T-cell (primary cell): ENCODE results near the gene LRRC4C. TPM values are rescaled to one million over a fixed set of nuclear protein-coding genes. Genes with fewer than 3 reads are reported as not detected.

ENCODE experiments used
- ATAC-seq, 4 experiments: fragments of 200-7000 bp in 3 of 4; fragments of 150-1000 bp in 1 of 4; cut with Tn5 transposase; replicated peaks in 1 of 4; 1 replicate in 3 of 4; 2 replicates in 1 of 4; pipeline ENCODE4 v1.10.0; 2021; ENCODE audit warnings: moderate library complexity in 3 of 4, mild to moderate bottlenecking in 2 of 4, moderate number of reproducible peaks in 1 of 4
- CTCF ChIA-PET, 2 donors: fragments of 300-600 bp; sonication (Branson Sonifier 250); formaldehyde crosslinking; loops; one replicate each; lab custom pipeline; 2022; ENCODE audit warnings: antibody characterized with exemption in 2 of 2; lab: Charles Lee
- POLR2A ChIA-PET, 2 donors: fragments of 300-600 bp; sonication (Branson Sonifier 250); formaldehyde crosslinking; loops; one replicate each; lab custom pipeline; 2022; ENCODE audit warnings: antibody characterized with exemption in 2 of 2; lab: Charles Lee
- DNase-seq, 35 experiments: peaks; one replicate each; pipeline versions ENCODE4 v3.0.0 to v3.0.0-alpha.2; 2013 to 2023
- H3K27ac ChIP-seq: one replicate; pipeline ENCODE4 v1.5.1; 2013; ENCODE audit warnings: low read length
- H3K27me3 ChIP-seq, 2 experiments: replicated peaks in 1 of 2; 1 replicate in 1 of 2; 2 replicates in 1 of 2; pipeline versions ENCODE4 v1.6.1 to v1.7.0; 2013; ENCODE audit warnings: low read length in 1 of 2, mixed read lengths in 1 of 2; ENCODE audit not compliant: control insufficient read depth in 2 of 2, insufficient read depth in 2 of 2; ENCODE audit errors: extremely low read depth in 1 of 2
- H3K36me3 ChIP-seq, 2 donors: 1 replicate in 1 of 2; 2 replicates in 1 of 2; pipeline versions ENCODE4 v1.6.1 to v1.7.0; 2013; ENCODE audit warnings: low read length in 1 of 2; ENCODE audit not compliant: control insufficient read depth in 2 of 2, insufficient read depth in 1 of 2; ENCODE audit errors: extremely low read depth in 1 of 2
- H3K4me1 ChIP-seq, 2 experiments: 1 replicate in 1 of 2; 2 replicates in 1 of 2; pipeline versions ENCODE4 v1.6.1 to v1.7.0; 2013; ENCODE audit warnings: low read length in 2 of 2, mixed read lengths in 1 of 2; ENCODE audit not compliant: insufficient read depth in 2 of 2, control insufficient read depth in 1 of 2; ENCODE audit errors: extremely low read depth in 1 of 2
- H3K4me3 ChIP-seq, 2 donors: 1 replicate in 1 of 2; 2 replicates in 1 of 2; pipeline versions ENCODE4 v1.5.1 to v1.7.0; 2013; ENCODE audit warnings: mild to moderate bottlenecking in 2 of 2, low read length in 1 of 2, moderate library complexity in 1 of 2; ENCODE audit not compliant: control insufficient read depth in 1 of 2; ENCODE audit errors: extremely low read depth in 1 of 2
- H3K9me3 ChIP-seq: 2 replicates; pipeline ENCODE4 v1.7.0; 2013
- H3K27ac Mint-ChIP-seq, 2 donors: one replicate each; pipeline ENCODE4 v1.8.0; 2020 to 2021; ENCODE audit warnings: mild to moderate bottlenecking in 2 of 2, mixed read lengths in 2 of 2
- H3K27me3 Mint-ChIP-seq, 2 donors: one replicate each; pipeline ENCODE4 v1.8.0; 2021 to 2022; ENCODE audit warnings: mixed read lengths in 2 of 2
- H3K36me3 Mint-ChIP-seq: one replicate; pipeline ENCODE4 v1.8.0; 2021; ENCODE audit warnings: mixed read lengths
- H3K4me1 Mint-ChIP-seq, 3 donors: one replicate each; pipeline ENCODE4 v1.8.0; 2020 to 2022; ENCODE audit warnings: mixed read lengths in 3 of 3, mild to moderate bottlenecking in 1 of 3
- H3K4me3 Mint-ChIP-seq, 3 donors: one replicate each; pipeline ENCODE4 v1.8.0; 2020 to 2022; ENCODE audit warnings: mild to moderate bottlenecking in 3 of 3, mixed read lengths in 3 of 3, moderate library complexity in 3 of 3
- H3K9me3 Mint-ChIP-seq, 3 donors: one replicate each; pipeline ENCODE4 v1.8.0; 2020 to 2022; ENCODE audit warnings: mixed read lengths in 3 of 3
- WGBS: methylation state at CpG from one replicate; pipeline ENCODE4 v1.1.5; 2013; ENCODE audit warnings: missing lambda C conversion rate; ENCODE audit not compliant: insufficient coverage; 5-methylcytosine and 5-hydroxymethylcytosine counted together
- total RNA-seq, 35 experiments: library from RNA in 6 of 35; stranded (reverse) in 6 of 35; fragments of 120-200 nt in 1 of 35; gene quantifications; one replicate each; pipeline versions ENCODE4 v1.2.1 to v1.2.4 and lab custom pipeline; 2013 to 2026

The LRRC4C gene
- total RNA-seq, 5 donors from 2014 or later (not counting 1 experiment from before 2014, with no cell fraction given), result not detected

- H3K4me3 Mint-ChIP-seq, result no peak overlapping the region
- peaks cover 20 to 31% (median 23%) of the 10 kb centered on the region in 3 donors for H3K9me3 Mint-ChIP-seq
Measured at GRCh38 chr11:41246399-41246745, 213.1 kb downstream of the LRRC4C start.

DNA sequence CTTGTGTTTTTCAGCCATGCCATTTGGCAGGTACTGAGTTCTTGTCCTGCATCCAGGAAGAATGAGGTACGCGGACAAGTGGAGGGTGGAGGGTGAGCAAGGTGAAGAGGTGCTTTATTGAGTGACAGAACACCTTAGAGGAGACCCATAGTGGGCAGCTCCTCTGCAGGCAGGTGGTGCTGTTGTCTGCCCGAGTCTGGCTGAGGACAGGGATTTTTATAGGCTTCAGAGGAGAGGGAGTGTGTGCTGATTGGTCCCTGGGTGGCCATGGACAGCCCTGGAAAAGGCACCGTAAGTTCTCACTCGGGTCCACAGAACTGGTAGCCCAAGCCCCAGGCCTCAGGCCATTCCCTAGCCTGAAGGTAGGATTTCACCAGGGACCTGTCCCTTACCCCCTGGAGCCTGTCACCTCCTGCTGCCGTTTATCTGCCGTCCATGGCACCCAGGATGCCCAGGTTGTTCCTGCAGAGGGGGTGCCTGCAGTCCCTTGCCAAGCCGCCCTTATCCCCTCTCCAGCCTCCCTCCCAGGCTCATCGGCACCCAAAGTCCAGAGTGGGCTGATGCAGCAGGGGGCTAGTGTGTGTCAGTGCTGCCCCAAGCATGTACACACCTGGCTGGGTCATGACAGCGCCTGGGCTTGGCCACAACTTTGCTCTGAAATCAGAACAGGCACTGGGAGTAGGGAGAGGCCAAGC lies 213.6 kb downstream of the LRRC4C start:
- Histone ChIP-seq H3K4me3 (no peak overlapping the region), H3K27ac (no peak overlapping the region), H3K27me3 (no peaks in the 10 kb centered on the region), H3K9me3 (no peaks in the 10 kb centered on the region), H3K4me1 (no peaks in the 10 kb centered on the region), H3K36me3 (no peaks in the 10 kb centered on the region)
- WGBS, result 69% methylated on average over 9 of the region's 10 CpGs
- ATAC-seq (no peak), DNase-seq (no peak)
- Mint-ChIP-seq H3K9me3 (peaks cover 16 to 30% (median 23%) of the 10 kb centered on the region in 3 donors), H3K27ac (no peak overlapping the region), H3K36me3 (no peaks in the 10 kb centered on the region), H3K27me3 (no peaks in the 10 kb centered on the region), H3K4me3 (no peak overlapping the region), H3K4me1 (no peaks in the 10 kb centered on the region)
- ChIA-PET POLR2A (no interaction called here), CTCF (no interaction called here)

More at GRCh38 chr11:41246399-41246745, 213.1 kb downstream of the LRRC4C start:
- Mint-ChIP-seq H3K36me3 (no peaks in the 10 kb centered on the region), H3K4me1 (no peaks in the 10 kb centered on the region), H3K27ac (no peak overlapping the region), H3K27me3 (no peaks in the 10 kb centered on the region)
- Histone ChIP-seq H3K9me3 (no peaks in the 10 kb centered on the region), H3K4me3 (no peak overlapping the region), H3K36me3 (no peaks in the 10 kb centered on the region), H3K27ac (no peak overlapping the region), H3K27me3 (no peaks in the 10 kb centered on the region), H3K4me1 (no peaks in the 10 kb centered on the region)
- ChIA-PET CTCF (no interaction called here), POLR2A (no interaction called here)
- WGBS, result 80% methylated on average over 2 of the region's 5 CpGs
- ATAC-seq (no peak), DNase-seq (no peak)

DNA sequence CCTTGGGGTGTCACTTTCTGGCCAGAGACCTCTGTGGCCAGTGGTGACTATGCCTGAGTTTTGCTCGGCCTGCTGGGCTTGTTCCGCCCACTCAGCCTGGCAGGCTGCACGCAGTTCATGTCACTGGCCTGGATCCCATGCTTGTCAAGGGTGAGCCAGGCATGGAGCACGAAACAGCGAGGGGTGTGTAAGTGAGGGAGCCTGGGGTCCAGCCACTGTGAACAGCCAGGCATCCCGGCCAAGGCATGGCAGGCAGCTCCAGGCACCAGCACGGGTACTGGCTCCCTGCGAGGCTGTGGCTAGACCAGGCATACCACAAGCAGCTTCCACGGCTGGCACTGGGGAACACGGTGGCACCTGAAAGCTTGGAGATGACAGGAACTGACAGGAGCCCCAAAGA lies 214.3 kb downstream of the LRRC4C start:
- no peaks in the 10 kb centered on the region for H3K36me3 Mint-ChIP-seq
- WGBS, result 85% methylated on average over 10 of the region's 10 CpGs

GRCh38 chr11:41237382-41237781 lies 222.1 kb downstream of the LRRC4C start:
- H3K4me1 Mint-ChIP-seq, result no peaks in the 10 kb centered on the region
- Histone ChIP-seq H3K27me3 (no peaks in the 10 kb centered on the region), H3K9me3 (no peaks in the 10 kb centered on the region), H3K36me3 (no peaks in the 10 kb centered on the region), H3K27ac (no peak overlapping the region), H3K4me1 (no peaks in the 10 kb centered on the region), H3K4me3 (no peak overlapping the region)
- no CpG with 5 or more reads among the region's 6 CpGs for WGBS
- ATAC-seq, result no peak
- H3K27me3 Mint-ChIP-seq, result no peaks in the 10 kb centered on the region
- H3K36me3 Mint-ChIP-seq, result no peaks in the 10 kb centered on the region
- ChIA-PET POLR2A (no interaction called here), CTCF (no interaction called here)
- no peak overlapping the region for H3K27ac Mint-ChIP-seq
- H3K9me3 Mint-ChIP-seq, result peaks cover 18 to 31% (median 25%) of the 10 kb centered on the region in 3 donors
- H3K4me3 Mint-ChIP-seq, result no peak overlapping the region
- DNase-seq, result no peak

More for the DNA sequence above, 214.3 kb downstream of the LRRC4C start:
- no peaks in the 10 kb centered on the region for H3K36me3 ChIP-seq
- DNase-seq, result no peak
- ATAC-seq, result no peak
- no peak overlapping the region for H3K4me3 ChIP-seq
- Mint-ChIP-seq H3K4me3 (no peak overlapping the region), H3K4me1 (no peaks in the 10 kb centered on the region), H3K27me3 (no peaks in the 10 kb centered on the region), H3K27ac (no peak overlapping the region), H3K9me3 (peaks cover 16 to 29% (median 27%) of the 10 kb centered on the region in 3 donors)
- ChIA-PET POLR2A (no interaction called here), CTCF (no interaction called here)
- H3K27me3 ChIP-seq, result no peaks in the 10 kb centered on the region
- H3K27ac ChIP-seq, result no peak overlapping the region
- H3K4me1 ChIP-seq, result no peaks in the 10 kb centered on the region
- H3K9me3 ChIP-seq, result no peaks in the 10 kb centered on the region

GRCh38 chr11:41235668-41236067 lies 223.8 kb downstream of the LRRC4C start:
- H3K9me3 Mint-ChIP-seq, result peaks cover 21 to 26% (median 24%) of the 10 kb centered on the region in 3 donors
- no peaks in the 10 kb centered on the region for H3K9me3 ChIP-seq
- ATAC-seq (no peak), DNase-seq (no peak)
- no peaks in the 10 kb centered on the region for H3K4me1 ChIP-seq
- H3K4me3 Mint-ChIP-seq, result no peak overlapping the region
- WGBS, result no CpG with 5 or more reads among the region's 1 CpG
- no peaks in the 10 kb centered on the region for H3K36me3 Mint-ChIP-seq
- no peaks in the 10 kb centered on the region for H3K27me3 ChIP-seq
- ChIA-PET CTCF (no interaction called here), POLR2A (no interaction called here)
- H3K27ac Mint-ChIP-seq, result no peak overlapping the region
- H3K36me3 ChIP-seq, result no peaks in the 10 kb centered on the region
- no peaks in the 10 kb centered on the region for H3K4me1 Mint-ChIP-seq
- no peak overlapping the region for H3K27ac ChIP-seq
- no peaks in the 10 kb centered on the region for H3K27me3 Mint-ChIP-seq
- H3K4me3 ChIP-seq, result no peak overlapping the region

DNA sequence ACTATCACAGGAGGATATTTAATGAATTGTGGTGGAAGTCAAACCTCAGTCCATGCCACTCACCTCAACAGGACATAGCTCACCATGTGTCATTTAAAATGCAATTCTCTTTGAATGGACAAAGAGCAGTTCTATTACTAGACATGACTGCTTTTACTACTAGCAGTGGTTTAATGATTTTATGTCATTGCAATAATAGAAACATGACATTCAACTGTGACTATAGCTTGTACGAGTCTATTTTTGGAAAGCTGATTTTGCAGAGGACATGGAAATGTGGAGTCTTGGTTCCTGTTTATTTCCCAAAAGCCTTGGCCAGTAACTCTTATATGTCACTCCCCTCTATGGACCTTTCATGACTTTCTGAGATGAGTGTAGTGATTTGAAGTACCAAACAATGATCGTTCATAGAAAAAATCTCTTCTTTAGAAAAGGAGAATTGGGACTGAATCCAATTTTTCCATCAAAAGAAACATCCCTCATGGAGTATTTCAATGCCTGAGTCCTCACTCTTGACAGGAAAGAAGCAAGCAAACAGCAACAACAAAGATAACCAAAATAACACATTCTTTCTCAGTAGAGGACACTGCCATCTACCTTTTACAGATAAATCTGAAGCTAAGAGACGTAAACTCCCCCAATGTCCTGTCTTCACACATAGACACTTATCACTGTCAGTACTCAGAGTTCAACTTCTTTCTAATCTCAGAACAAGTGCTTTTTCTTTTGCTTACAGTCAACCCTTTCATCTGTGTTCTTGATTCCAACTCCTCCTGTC lies 233.4 kb downstream of the LRRC4C start:
- H3K4me3 ChIP-seq, result no peak overlapping the region
- Mint-ChIP-seq H3K27ac (no peak overlapping the region), H3K36me3 (no peaks in the 10 kb centered on the region), H3K4me3 (no peak overlapping the region), H3K9me3 (peaks cover 34 to 50% (median 41%) of the 10 kb centered on the region in 3 donors), H3K4me1 (no peaks in the 10 kb centered on the region), H3K27me3 (no peaks in the 10 kb centered on the region)
- no peaks in the 10 kb centered on the region for H3K27me3 ChIP-seq
- DNase-seq (no peak), ATAC-seq (no peak)
- no peaks in the 10 kb centered on the region for H3K4me1 ChIP-seq
- H3K27ac ChIP-seq, result no peak overlapping the region
- no peaks in the 10 kb centered on the region for H3K36me3 ChIP-seq
- POLR2A ChIA-PET, result no interaction called here
- no peaks in the 10 kb centered on the region for H3K9me3 ChIP-seq
- 77% methylated on average over 1 of the region's 3 CpGs for WGBS
- CTCF ChIA-PET, result no interaction called here
